Measurements from ENCODE around the gene UBC.
"Not testable (repeated sequence)": the region's sequence is repeated elsewhere in the genome, so short reads cannot be mapped to it uniquely, and the experiment has no call there.

The UBC gene

GRCh38 chr12:124883263-124884130, 31.0 kb downstream of the UBC start:
- no peak for DNase-seq

GRCh38 chr12:124881123-124881522, 33.3 kb downstream of the UBC start:
- no peak for DNase-seq

GRCh38 chr12:124880335-124880734, 34.1 kb downstream of the UBC start:
- not testable (repeated sequence) for DNase-seq

GRCh38 chr12:124878795-124879516, 35.5 kb downstream of the UBC start:
- DNase-seq: no peak

- DNase-seq: no peak
Observed at GRCh38 chr12:124877423-124877822, 37.0 kb downstream of the UBC start.

GRCh38 chr12:124876171-124876570, 38.3 kb downstream of the UBC start:
- no peak for DNase-seq

- DNase-seq: no peak
Observed at GRCh38 chr12:124875803-124876132, 38.7 kb downstream of the UBC start.

GRCh38 chr12:124874988-124875802, 39.3 kb downstream of the UBC start:
- DNase-seq: no peak

GRCh38 chr12:124874188-124874587, 40.3 kb downstream of the UBC start:
- no peak for DNase-seq

- DNase-seq: no peak
Observed at GRCh38 chr12:124872068-124872719, 42.3 kb downstream of the UBC start.

GRCh38 chr12:124871297-124871696, 43.2 kb downstream of the UBC start:
- DNase-seq: no peak

GRCh38 chr12:124870515-124870914, 43.9 kb downstream of the UBC start:
- DNase-seq: no peak

GRCh38 chr12:124869059-124869665, 45.3 kb downstream of the UBC start:
- DNase-seq: no peak

GRCh38 chr12:124868252-124869058, 46.0 kb downstream of the UBC start:
- no peak for DNase-seq

GRCh38 chr12:124867401-124867930, 47.0 kb downstream of the UBC start:
- no peak for DNase-seq

- DNase-seq: no peak
Observed at GRCh38 chr12:124866883-124867400, 47.5 kb downstream of the UBC start.

GRCh38 chr12:124866195-124866882, 48.1 kb downstream of the UBC start:
- DNase-seq: no peak

- DNase-seq: no peak
Observed at GRCh38 chr12:124865728-124866127, 48.7 kb downstream of the UBC start.

- no peak for DNase-seq
Observed at GRCh38 chr12:124864326-124864752, 50.1 kb downstream of the UBC start.

Data from activated effector memory CD4-positive, alpha-beta T cell treated with Interleukin-2 at 50 U/mL for 16 hours (primary cell).